GM18868 (cell line): Measurements from ENCODE around the gene PSAPL1.

Experiments used
- ATAC-seq: cut with Tn5 transposase; IDR thresholded peaks from one replicate; pipeline ENCODE4 v1.9.1; 2021; ENCODE audit warnings: mild to moderate bottlenecking, moderate library complexity; ENCODE audit not compliant: unreplicated experiment

Gene PSAPL1, protein sequence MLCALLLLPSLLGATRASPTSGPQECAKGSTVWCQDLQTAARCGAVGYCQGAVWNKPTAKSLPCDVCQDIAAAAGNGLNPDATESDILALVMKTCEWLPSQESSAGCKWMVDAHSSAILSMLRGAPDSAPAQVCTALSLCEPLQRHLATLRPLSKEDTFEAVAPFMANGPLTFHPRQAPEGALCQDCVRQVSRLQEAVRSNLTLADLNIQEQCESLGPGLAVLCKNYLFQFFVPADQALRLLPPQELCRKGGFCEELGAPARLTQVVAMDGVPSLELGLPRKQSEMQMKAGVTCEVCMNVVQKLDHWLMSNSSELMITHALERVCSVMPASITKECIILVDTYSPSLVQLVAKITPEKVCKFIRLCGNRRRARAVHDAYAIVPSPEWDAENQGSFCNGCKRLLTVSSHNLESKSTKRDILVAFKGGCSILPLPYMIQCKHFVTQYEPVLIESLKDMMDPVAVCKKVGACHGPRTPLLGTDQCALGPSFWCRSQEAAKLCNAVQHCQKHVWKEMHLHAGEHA

DNA sequence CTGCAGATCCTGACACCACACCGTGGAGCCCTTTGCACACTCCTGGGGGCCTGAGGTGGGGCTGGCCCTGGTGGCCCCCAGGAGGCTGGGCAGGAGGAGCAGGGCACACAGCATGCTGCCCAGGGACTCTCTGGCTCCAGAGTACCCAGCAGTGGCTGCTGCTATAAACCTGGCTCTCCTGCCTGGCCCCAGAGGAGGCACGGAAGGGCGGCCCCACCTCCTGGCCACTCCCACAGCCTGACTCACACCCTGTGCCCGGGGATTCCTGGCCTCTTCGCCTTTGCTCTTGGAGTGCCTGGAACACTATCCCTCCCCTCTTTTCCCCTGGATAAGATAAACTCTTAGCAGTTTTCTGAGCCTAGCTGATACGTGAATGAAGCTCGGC, at the start of gene PSAPL1:
TSS of gene PSAPL1 (minus strand) at position 165 of the 385 bp plus-strand sequence. CDS start at position 114, 51 bp downstream.
- no peak for ATAC-seq

- no peak for ATAC-seq
Measured at GRCh38 chr4:7481227-7481626, 46.5 kb upstream of the PSAPL1 start.

GRCh38 chr4:7480423-7480822, 45.7 kb upstream of the PSAPL1 start:
- ATAC-seq = no peak

- no peak for ATAC-seq
Measured at GRCh38 chr4:7478665-7479064, 43.9 kb upstream of the PSAPL1 start.

GRCh38 chr4:7477695-7478094, 43.0 kb upstream of the PSAPL1 start:
- no peak for ATAC-seq

- no peak for ATAC-seq
Measured at GRCh38 chr4:7476820-7477219, 42.1 kb upstream of the PSAPL1 start.

DNA sequence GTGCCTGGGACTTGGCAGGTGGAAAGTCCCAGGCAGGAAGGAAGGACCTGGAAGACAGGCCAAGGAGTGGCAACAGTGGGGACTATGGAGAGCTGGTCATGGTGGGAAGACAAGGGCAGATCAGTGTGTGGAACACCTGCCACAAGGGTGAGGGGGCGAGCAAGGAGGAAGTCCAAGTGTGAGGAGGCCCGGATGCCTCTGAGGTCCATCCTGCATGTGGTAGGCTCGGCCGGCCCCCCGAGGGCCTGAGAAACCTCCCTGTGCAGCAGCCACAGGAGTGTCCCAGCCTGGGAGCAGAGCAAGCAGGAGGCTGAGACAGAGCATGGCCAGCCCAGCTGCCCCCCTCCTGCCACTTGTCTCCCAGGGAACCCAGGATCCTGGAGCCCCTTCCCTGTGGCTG, 40.5 kb upstream of the PSAPL1 start:
- no peak for ATAC-seq

- ATAC-seq = no peak
Measured at GRCh38 chr4:7474320-7474719, 39.6 kb upstream of the PSAPL1 start.

GRCh38 chr4:7473081-7473480, 38.4 kb upstream of the PSAPL1 start:
- no peak for ATAC-seq

GRCh38 chr4:7472442-7473013, 37.8 kb upstream of the PSAPL1 start:
- ATAC-seq = no peak

DNA sequence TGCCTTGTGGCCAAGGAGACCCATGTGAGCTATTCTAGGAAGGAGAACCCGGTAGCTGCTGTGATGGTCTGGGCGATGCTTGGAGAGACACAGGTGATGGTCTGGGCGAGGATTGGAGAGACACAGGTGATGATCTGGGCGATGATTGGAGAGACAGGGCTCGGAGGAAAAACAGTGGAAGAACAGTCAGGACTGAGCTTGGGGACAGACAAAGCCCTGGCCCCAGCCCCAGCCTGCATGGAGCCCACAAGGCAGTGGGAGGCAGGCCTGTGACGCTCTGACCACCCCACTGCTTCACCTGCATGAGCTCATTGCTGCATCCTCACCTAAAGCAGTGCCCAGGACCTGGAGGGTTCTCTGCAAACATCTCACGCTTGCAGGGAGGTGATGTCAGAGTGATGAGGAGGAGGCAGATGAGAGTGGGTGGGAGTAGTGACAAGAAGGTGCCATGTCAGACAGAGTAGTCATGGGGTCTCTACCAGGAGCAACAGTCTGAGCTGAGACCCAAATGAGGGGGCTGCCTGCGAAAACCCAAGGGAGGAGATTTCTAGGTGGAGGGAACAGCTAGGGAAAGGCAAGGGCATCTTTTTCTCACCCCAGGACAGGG, 35.9 kb upstream of the PSAPL1 start:
- no peak for ATAC-seq

DNA sequence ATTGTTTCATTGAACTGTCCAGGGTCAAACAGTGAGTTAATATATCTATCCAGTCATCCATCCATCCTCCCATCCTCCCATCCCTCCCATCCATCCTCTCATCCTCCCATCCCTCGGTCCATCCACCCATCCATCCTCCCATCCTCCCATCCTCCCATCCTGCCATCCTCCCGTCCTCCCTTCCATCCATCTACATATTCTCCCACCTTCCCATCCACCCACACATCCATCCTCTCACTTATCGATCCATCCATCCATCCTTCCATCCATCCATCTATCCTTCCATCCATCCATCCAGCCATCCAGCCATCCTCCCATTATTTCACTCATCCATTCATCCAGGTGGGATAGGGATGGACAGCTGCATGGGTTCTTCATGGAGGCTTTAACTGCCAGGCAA, 35.4 kb upstream of the PSAPL1 start:
- ATAC-seq = no peak

DNA sequence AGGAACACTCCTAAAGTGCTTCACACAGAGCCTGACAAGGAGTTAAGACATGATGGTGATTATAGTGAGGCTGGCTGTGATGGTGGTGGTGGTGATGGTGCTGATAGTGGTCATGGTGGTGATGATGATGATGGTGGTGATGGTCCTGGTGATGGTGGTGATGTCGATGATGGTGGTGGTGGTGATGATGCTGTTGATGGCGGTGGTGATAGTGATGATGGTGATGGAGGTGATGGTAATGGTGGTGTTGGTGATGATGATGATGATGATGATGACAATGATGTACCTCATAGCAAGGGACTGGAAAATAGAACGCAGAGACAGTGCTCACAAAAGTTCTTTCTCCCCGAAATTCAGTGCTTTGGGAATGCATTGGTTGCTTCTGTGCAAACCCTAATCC, 34.3 kb upstream of the PSAPL1 start:
- ATAC-seq = no peak

DNA sequence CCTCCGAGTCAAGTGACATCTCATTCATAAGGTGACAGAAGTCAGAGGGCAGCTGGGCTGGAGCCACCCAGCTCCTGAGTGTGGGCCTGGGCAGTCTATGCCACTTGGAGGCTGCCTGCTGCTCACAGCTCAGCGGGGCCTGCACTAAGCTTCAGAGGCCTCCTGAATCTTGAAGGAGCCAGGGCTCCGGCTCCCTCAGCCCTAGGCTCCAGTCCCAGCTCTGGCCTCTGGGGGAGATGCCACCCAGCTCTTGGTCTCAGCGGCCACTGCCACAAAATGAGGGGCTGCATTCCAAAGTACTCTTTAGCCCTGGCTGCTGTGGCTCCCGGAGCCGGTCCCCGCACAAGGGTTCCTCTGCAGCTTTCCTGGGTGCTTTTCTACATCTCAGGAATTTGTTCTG, 32.7 kb upstream of the PSAPL1 start:
- ATAC-seq = no peak

DNA sequence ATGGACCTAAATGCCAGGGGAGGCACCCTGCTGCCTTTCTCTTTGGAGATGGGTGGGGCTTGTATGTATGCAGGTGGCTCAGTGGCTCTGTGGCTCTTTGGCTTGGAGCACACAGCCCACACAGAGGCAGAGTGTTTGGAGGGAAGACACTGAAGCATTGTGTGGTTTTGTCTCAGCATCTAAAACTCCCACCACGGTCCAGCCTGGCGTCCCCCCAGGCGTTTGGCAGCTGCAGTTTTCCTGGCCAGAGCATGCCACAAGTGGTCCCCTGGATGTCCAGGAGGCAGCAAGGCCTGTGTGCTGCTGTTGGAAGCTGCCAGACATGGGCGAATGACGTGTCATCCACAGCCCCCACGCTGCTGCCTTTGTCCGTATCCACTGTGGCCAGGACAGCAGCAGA, 32.2 kb upstream of the PSAPL1 start:
- no peak for ATAC-seq

DNA sequence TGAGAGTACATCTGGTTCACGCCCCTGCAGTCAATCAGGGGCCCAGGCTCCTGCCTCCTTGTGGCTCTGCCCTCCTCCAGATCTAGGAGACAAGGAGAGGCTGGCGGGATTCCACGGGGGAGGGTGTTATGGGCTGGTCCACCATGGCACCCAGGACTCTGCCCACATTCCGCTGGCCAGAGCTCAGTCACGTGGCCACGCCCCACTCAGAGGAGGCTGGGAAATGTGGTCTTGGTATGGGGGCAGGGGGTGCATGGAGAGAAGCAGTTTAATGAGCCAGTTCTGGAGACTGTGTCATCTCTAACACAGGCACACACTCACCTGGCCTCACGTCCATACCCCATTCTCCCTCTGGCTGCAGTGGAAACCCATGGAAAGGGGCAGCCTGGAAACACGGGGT, 31.5 kb upstream of the PSAPL1 start:
- no peak for ATAC-seq

GRCh38 chr4:7465017-7465416, 30.3 kb upstream of the PSAPL1 start:
- no peak for ATAC-seq

DNA sequence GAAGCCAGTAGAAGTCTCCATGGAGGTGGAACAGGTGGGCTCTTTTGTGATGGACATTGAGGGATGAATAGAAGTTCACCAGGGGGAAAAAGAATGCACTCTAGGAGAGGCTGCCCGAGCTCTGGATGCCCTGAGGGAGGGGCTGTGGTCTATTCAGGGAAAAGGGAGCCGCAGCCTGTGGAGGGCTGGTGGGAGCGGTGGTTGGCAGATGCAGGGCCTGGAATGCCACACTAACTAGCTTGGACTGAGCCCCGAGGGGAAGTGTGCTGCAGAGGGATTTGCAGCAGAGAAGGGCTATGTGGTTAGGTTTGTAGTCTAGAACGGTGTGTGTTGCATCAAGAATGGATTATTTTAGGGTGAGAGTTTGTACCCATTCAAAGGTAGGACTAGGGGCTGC, 29.5 kb upstream of the PSAPL1 start:
- ATAC-seq = no peak

DNA sequence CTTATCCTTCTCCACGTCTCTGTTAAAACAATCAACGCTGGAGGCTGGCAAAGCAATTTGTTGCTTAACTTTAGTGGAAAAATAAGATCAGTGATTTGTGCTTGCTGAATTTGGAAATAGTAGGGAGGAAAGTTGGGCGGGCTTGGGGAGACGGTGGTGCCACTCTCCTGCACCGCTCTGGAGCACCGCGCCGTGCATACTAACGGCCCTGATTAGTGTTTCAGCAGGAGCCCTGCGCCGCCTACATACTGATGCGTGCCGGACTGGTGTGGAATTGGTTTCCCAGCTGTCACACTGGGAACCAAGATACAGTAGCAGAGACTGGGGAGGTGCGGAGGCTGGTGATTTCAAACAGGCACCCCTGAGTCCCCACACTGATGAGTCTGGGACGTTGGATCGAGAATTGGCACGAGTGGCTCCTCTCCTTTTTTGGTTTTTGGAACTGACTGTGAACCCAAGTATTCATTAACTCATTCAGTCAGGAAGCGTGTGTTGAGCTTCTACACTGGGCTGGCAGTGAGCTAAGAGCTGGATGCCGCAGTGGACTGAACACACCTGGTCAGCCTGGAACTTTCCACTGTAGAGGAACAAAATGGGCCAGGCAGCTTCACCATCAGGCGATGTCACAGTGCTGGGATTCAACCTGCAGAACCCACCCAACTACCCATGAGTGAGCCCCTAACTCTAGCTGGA, 29.0 kb upstream of the PSAPL1 start:
- no peak for ATAC-seq

DNA sequence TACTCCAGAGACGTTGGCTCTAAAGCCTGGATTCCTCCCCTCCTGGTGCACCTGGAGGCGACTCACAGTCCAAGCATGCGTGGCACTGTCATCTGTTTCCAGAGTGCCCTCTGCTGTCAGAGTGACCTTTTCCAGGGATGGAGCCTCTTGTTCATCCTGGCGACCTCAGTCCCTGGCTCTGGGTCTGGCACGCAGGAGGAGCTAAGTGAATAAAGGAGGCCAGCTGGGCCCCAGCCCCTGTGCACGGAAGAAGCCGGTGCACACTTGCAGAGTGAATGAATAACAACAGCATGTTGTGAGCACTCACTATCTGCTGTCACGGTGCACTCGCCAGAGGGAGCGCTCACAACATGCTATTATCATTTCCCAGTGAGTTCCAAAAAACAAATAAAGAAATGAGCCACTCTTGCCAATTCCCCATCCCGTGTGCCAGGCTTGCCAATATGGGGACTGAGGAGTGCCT, 27.8 kb upstream of the PSAPL1 start:
- ATAC-seq = no peak

- no peak for ATAC-seq
Measured at GRCh38 chr4:7461230-7461629, 26.5 kb upstream of the PSAPL1 start.
